Karpas-422 (cell line): ENCODE results near the gene TMEM145. TPM values are rescaled to one million over a fixed set of nuclear protein-coding genes. Genes with fewer than 3 reads are reported as not detected.
A peak's percentile ranks its signal among the peaks of the same experiment; 100 is the strongest.

ENCODE experiments used
- DNase-seq: peaks from one replicate; pipeline ENCODE4 v3.0.0-alpha.2; 2015
- H2AFZ ChIP-seq: fragments of 200-600 bp; sonication (generic); 2 replicates; pipeline ENCODE4 v1.6.1; 2014; ENCODE audit warnings: antibody characterized with exemption, low read length, mixed read lengths
- H3K27ac ChIP-seq: fragments of 200-600 bp; sonication (generic); 2 replicates; pipeline ENCODE4 v1.5.1; 2014; ENCODE audit warnings: mild to moderate bottlenecking, low read length, moderate library complexity
- H3K27me3 ChIP-seq: fragments of 200-600 bp; sonication (generic); 2 replicates; pipeline ENCODE4 v1.6.1; 2014; ENCODE audit warnings: low read length, mixed read lengths
- H3K36me3 ChIP-seq: fragments of 200-600 bp; sonication (generic); 2 replicates; pipeline ENCODE4 v1.6.1; 2014; ENCODE audit warnings: low read length, mixed read lengths; ENCODE audit not compliant: insufficient read depth
- H3K4me1 ChIP-seq: fragments of 200-600 bp; sonication (generic); 2 replicates; pipeline ENCODE4 v1.6.1; 2014; ENCODE audit warnings: mild to moderate bottlenecking, low read length, mixed read lengths
- H3K4me2 ChIP-seq: fragments of 200-600 bp; sonication (generic); 2 replicates; pipeline ENCODE4 v1.6.1; 2014; ENCODE audit warnings: low read length, low read depth, mild to moderate bottlenecking; ENCODE audit not compliant: poor library complexity, severe bottlenecking
- H3K4me3 ChIP-seq: fragments of 200-600 bp; sonication (generic); 2 replicates; pipeline ENCODE4 v1.5.1; 2014; ENCODE audit warnings: mild to moderate bottlenecking, antibody characterized with exemption, low read length, mixed read lengths
- H3K79me2 ChIP-seq: fragments of 200-600 bp; sonication (generic); 2 replicates; pipeline ENCODE4 v1.6.1; 2014; ENCODE audit warnings: mild to moderate bottlenecking, low read length, mixed read lengths
- H3K9ac ChIP-seq: fragments of 200-600 bp; sonication (generic); 2 replicates; pipeline ENCODE4 v1.6.0; 2014; ENCODE audit warnings: low read length
- H3K9me2 ChIP-seq: fragments of 200-600 bp; sonication (generic), shearing (Covaris generic); replicated peaks from 2 replicates; pipeline ENCODE4 v1.6.0; 2014; ENCODE audit warnings: mild to moderate bottlenecking, low read length, moderate library complexity; ENCODE audit not compliant: insufficient read depth
- H3K9me3 ChIP-seq: fragments of 300-700, 200-600 bp; sonication (generic); 2 replicates; pipeline ENCODE4 v1.6.1; 2014; ENCODE audit warnings: low read length, mixed read lengths
- H4K20me1 ChIP-seq: fragments of 200-600 bp; sonication (generic); 2 replicates; pipeline ENCODE4 v1.6.1; 2014; ENCODE audit warnings: mild to moderate bottlenecking, antibody characterized with exemption, low read length, low read depth; ENCODE audit not compliant: insufficient read depth
- total RNA-seq: library from RNA; depleted of rRNA; stranded (reverse); fragments of >200 nt; shearing (Covaris generic); gene quantifications from 2 replicates; pipeline ENCODE4 v1.2.3, GENCODE V29; 2014; ENCODE audit warnings: low replicate concordance

Gene TMEM145
- total RNA-seq, 1 experiment from 2014 or later: 18.7 TPM

DNA sequence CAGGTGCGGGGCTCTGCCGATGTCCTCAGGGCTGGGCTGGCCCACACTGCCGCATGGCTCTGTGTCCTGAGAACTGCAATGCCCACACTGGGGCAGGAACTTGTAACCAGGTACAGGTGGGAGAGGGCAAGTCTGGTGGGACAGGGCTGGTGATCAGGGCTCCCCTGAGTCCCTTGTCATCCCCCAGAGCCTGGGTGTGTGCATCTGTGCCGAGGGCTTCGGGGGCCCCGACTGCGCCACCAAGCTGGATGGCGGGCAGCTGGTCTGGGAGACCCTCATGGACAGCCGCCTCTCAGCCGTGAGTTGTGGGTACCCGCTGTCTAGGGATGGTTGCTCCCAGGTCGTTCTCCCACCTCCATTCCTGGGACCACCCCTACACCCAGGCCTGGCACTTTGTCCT, 42.8 kb downstream of the TMEM145 start:
- Histone ChIP-seq H3K4me3 (no peak overlapping the region), H3K27ac (no peak overlapping the region), H4K20me1 (no peaks in the 10 kb centered on the region), H3K9me2 (no peaks in the 10 kb centered on the region), H3K79me2 (no peaks in the 10 kb centered on the region), H3K9me3 (no peaks in the 10 kb centered on the region), H3K9ac (no peak overlapping the region), H3K4me2 (no peak overlapping the region), H3K4me1 (peaks cover 9% of the 10 kb centered on the region), H3K36me3 (no peaks in the 10 kb centered on the region), H2AFZ (no peak overlapping the region), H3K27me3 (no peaks in the 10 kb centered on the region)
- no peak for DNase-seq

DNA sequence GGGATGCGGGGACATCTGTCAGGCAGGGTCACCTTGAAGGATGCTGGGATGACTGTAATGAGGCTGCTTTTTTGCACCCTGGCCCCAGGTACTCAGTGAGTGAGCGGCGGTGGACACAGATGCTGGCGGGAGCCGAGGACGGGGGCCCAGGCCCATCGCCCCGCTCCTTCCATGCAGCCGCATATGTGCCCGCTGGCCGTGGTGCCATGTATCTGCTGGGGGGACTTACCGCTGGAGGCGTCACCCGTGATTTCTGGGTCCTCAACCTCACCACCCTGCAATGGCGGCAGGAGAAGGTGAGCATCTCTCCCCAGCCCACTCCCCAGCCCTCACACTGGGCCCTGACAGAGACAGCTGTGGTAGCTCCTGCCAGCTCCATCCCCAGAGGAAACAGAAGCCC, 43.6 kb downstream of the TMEM145 start:
- Histone ChIP-seq H3K4me3 (no peak overlapping the region), H3K9me2 (no peaks in the 10 kb centered on the region), H3K27me3 (no peaks in the 10 kb centered on the region), H3K9ac (no peak overlapping the region), H3K79me2 (no peaks in the 10 kb centered on the region), H3K4me2 (no peak overlapping the region), H4K20me1 (no peaks in the 10 kb centered on the region), H2AFZ (no peak overlapping the region), H3K36me3 (no peaks in the 10 kb centered on the region), H3K9me3 (no peaks in the 10 kb centered on the region), H3K27ac (no peak overlapping the region), H3K4me1 (peaks cover 9% of the 10 kb centered on the region)
- no peak for DNase-seq

DNA sequence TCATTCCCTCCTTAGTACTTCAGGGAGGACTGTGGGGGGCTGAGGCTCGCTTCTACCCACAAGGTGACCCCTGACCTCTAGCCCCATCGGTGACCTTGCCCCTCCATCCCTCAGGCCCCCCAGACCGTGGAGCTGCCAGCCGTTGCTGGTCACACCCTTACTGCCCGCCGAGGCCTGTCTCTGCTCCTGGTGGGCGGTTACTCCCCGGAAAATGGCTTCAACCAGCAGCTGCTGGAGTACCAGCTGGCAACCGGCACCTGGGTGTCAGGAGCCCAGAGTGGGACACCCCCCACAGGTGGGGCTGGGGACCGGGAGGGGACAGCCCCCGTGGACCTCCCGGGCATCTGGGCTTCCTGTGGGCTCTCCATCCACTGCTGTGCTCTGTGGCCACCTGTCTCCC, 44.2 kb downstream of the TMEM145 start:
- Histone ChIP-seq H3K4me3 (no peak overlapping the region), H2AFZ (no peak overlapping the region), H3K36me3 (no peaks in the 10 kb centered on the region), H3K79me2 (no peaks in the 10 kb centered on the region), H3K9me2 (no peaks in the 10 kb centered on the region), H3K4me2 (no peak overlapping the region), H4K20me1 (no peaks in the 10 kb centered on the region), H3K27me3 (no peaks in the 10 kb centered on the region), H3K9me3 (no peaks in the 10 kb centered on the region), H3K27ac (no peak overlapping the region), H3K4me1 (peaks cover 3% of the 10 kb centered on the region), H3K9ac (no peak overlapping the region)
- no peak for DNase-seq

DNA sequence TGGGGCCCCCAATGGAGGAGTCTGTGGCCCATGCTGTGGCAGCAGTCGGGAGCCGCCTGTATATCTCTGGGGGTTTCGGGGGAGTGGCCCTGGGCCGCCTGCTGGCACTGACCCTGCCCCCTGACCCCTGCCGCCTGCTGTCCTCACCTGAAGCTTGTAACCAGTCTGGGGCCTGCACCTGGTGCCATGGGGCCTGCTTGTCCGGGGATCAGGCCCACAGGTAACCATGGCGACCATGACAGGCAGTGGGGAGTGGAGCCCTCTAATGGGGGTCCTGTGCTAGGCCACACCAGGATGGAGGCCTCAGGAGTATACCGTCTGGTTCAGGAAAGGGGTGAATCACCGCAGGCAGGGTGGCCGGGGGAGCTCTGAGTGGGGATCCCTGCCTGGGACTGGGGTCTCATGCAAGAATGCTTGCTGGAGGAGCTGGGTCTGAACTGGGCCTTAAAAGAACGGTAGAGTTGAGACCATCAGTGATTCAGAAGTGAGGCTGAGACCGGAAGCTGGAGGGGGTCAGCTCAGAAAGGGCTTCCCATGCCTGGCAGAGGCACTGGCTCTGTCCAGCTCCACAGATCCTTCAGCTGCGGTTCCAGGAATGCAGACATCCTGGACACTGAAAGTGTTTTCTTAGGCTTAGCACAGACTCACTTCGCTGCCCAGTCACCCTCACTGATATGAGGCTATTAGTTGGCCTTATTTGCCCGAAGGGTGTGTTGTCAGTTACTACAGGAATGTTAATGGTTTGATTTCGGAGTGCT, 47.9 kb downstream of the TMEM145 start:
- H3K79me2 ChIP-seq: no peaks in the 10 kb centered on the region
- H4K20me1 ChIP-seq: no peaks in the 10 kb centered on the region
- no peaks in the 10 kb centered on the region for H3K9me3 ChIP-seq
- H3K36me3 ChIP-seq: peaks cover 6% of the 10 kb centered on the region; the same call in 1 of the 2 replicates
- H3K4me1 ChIP-seq: peaks cover 15% of the 10 kb centered on the region
- no peak for DNase-seq
- no peak overlapping the region for H3K4me2 ChIP-seq
- no peaks in the 10 kb centered on the region for H3K9me2 ChIP-seq
- no peak overlapping the region for H3K9ac ChIP-seq
- H3K4me3 ChIP-seq: no peak overlapping the region
- no peaks in the 10 kb centered on the region for H3K27me3 ChIP-seq
- no peak overlapping the region for H2AFZ ChIP-seq
- H3K27ac ChIP-seq: no peak overlapping the region

DNA sequence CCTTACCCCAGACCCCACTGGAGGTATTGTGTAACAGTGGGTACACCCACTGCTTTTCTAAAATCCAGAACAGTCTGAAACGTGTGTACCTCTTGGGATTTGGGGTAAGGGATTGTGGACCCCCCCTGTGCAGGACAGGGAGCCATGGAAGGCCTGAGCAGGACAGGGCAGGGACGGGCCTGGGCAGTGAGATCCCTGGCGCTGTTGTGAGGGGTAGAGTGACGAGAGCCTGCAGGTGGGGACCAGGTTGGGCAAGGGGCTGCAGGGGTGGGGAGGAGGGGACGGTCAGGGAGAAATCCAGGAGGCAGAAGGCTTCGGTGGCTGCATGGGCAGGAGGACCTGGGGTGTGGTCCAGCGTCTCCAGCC, 48.4 kb downstream of the TMEM145 start:
- DNase-seq: no peak
- peaks cover 6% of the 10 kb centered on the region; the same call in 1 of the 2 replicates for H3K36me3 ChIP-seq
- H2AFZ ChIP-seq: no peak overlapping the region
- no peaks in the 10 kb centered on the region for H3K27me3 ChIP-seq
- no peaks in the 10 kb centered on the region for H3K9me2 ChIP-seq
- H4K20me1 ChIP-seq: no peaks in the 10 kb centered on the region
- no peaks in the 10 kb centered on the region for H3K9me3 ChIP-seq
- no peak overlapping the region for H3K27ac ChIP-seq
- no peak overlapping the region for H3K4me2 ChIP-seq
- no peak overlapping the region for H3K9ac ChIP-seq
- no peak overlapping the region for H3K4me3 ChIP-seq
- no peaks in the 10 kb centered on the region for H3K79me2 ChIP-seq
- H3K4me1 ChIP-seq: peaks cover 17% of the 10 kb centered on the region

DNA sequence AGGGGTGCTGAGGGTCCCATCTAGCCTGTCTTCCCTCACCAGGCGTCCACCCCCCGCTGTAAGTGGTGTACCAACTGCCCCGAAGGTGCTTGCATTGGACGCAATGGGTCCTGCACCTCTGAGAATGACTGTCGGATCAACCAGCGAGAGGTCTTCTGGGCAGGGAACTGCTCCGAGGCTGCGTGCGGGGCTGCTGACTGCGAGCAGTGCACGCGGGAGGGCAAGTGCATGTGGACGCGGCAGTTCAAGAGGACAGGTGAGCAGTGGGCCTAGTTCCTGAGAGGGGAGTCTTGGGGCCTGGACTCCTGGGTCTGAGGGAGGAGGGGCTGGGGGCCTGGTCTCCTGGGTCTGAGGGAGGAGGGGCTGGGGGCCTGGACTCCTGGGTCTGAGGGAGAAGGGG, 49.2 kb downstream of the TMEM145 start:
- no peaks in the 10 kb centered on the region for H3K79me2 ChIP-seq
- no peaks in the 10 kb centered on the region for H4K20me1 ChIP-seq
- H3K9me2 ChIP-seq: no peaks in the 10 kb centered on the region
- no peak overlapping the region for H3K27ac ChIP-seq
- no peak for DNase-seq
- no peak overlapping the region for H2AFZ ChIP-seq
- H3K9me3 ChIP-seq: no peaks in the 10 kb centered on the region
- no peaks in the 10 kb centered on the region for H3K27me3 ChIP-seq
- H3K36me3 ChIP-seq: peaks cover 6% of the 10 kb centered on the region; the same call in 1 of the 2 replicates
- peaks cover 21% of the 10 kb centered on the region for H3K4me1 ChIP-seq
- H3K4me2 ChIP-seq: no peak overlapping the region
- no peak overlapping the region for H3K4me3 ChIP-seq
- H3K9ac ChIP-seq: no peak overlapping the region

DNA sequence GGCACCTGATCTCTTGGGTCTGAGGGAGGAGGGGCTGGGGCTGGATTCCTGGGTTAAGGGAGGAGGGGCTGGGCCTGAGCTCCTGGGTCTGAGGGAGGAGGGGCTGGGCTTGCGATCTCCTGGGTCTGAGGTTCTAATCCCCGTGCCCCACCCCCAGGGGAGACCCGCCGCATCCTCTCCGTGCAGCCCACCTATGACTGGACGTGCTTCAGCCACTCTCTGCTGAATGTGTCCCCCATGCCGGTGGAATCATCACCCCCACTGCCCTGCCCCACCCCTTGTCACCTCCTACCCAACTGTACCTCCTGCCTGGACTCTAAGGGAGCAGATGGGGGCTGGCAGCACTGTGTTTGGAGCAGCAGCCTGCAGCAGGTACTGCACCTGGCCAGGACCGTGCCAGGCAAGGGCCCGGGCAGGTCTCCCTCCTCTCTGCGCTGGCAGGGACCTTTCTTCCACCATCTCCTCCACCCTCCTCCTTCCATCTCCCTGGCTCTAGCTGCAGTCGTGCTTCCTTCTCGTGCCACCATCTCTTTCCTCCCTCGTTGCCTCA, 49.9 kb downstream of the TMEM145 start:
- H3K4me2 ChIP-seq: no peak overlapping the region
- no peak for DNase-seq
- H3K9me3 ChIP-seq: no peaks in the 10 kb centered on the region
- no peaks in the 10 kb centered on the region for H4K20me1 ChIP-seq
- H3K9ac ChIP-seq: no peak overlapping the region
- H3K9me2 ChIP-seq: no peaks in the 10 kb centered on the region
- no peaks in the 10 kb centered on the region for H3K79me2 ChIP-seq
- H3K27ac ChIP-seq: 0 out of 2 replicates have a peak overlapping the region, but pooled peaks have one; percentile 3
- H2AFZ ChIP-seq: no peak overlapping the region
- H3K4me1 ChIP-seq: peaks cover 21% of the 10 kb centered on the region
- H3K36me3 ChIP-seq: peaks cover 6% of the 10 kb centered on the region; the same call in 1 of the 2 replicates
- H3K27me3 ChIP-seq: no peaks in the 10 kb centered on the region
- H3K4me3 ChIP-seq: no peak overlapping the region

DNA sequence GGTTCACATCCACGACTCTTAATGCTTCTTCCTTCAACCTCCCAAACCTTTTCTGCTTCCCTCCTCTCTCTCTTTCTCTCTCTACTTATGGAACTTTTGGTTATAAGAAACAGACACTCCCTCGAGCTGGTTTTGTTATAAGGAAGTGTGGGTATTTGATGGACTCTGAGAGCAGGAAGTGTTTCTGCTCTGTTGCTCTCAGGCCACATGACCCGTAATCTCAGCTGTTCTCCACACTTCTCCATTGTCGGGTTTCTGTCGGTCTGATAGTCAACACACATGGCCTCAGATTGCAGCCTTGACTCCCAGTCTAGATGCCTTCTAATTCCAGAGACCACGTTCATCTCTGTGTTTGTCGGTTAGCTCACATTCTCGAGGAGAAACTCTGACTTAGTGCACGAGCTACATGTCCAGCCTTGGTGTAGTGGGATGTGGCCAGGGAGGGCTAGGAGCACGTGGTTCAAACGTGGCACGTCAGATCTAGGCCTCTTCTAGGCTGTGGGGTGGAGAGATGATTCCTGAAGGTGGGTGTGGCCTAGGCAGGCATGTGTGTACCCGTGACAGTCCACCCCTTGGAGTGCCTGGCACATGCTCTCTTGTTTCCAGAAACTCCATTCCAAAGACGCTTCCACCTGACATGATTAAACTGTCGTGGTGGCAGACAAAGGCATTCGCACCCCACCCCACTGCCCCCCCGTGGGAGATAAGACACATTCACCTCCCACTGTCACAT, 50.7 kb downstream of the TMEM145 start:
- Histone ChIP-seq H3K4me1 (peaks cover 21% of the 10 kb centered on the region), H3K9ac (no peak overlapping the region), H3K36me3 (peaks cover 6% of the 10 kb centered on the region; the same call in 1 of the 2 replicates), H3K9me3 (no peaks in the 10 kb centered on the region), H3K79me2 (no peaks in the 10 kb centered on the region), H2AFZ (no peak overlapping the region), H3K27me3 (no peaks in the 10 kb centered on the region), H4K20me1 (no peaks in the 10 kb centered on the region), H3K4me3 (no peak overlapping the region), H3K4me2 (no peak overlapping the region), H3K9me2 (no peaks in the 10 kb centered on the region), H3K27ac (0 out of 2 replicates have a peak overlapping the region, but pooled peaks have one; percentile 3)
- peak; percentile 65 for DNase-seq
